Smooth muscle cell (in vitro differentiated cells): Measurements from ENCODE around the gene GLTP. TPM values are rescaled to one million over a fixed set of nuclear protein-coding genes. Genes with fewer than 3 reads are reported as not detected.

ENCODE experiments used
- DNase-seq: peaks from one replicate; lab custom pipeline; 2025; ENCODE audit not compliant: unreplicated experiment; lab: John Stamatoyannopoulos, UW
- H2AFZ ChIP-seq: fragments of 200-600 bp; sonication (generic); 2 replicates; pipeline ENCODE4 v1.6.0; 2016; ENCODE audit warnings: antibody characterized with exemption, low read depth, mild to moderate bottlenecking
- H3F3A ChIP-seq: fragments of 200-600 bp; sonication (generic); 2 replicates; pipeline ENCODE4 v1.6.0; 2017; ENCODE audit warnings: antibody characterized with exemption, low read depth
- H3K27ac ChIP-seq: fragments of 200-600 bp; sonication (generic); 2 replicates; pipeline ENCODE4 v1.5.1; 2016; ENCODE audit warnings: low read depth, mild to moderate bottlenecking
- H3K27me3 ChIP-seq: fragments of 200-600 bp; sonication (generic); 2 replicates; pipeline ENCODE4 v1.6.1; 2016; ENCODE audit warnings: low read depth, mild to moderate bottlenecking
- H3K36me3 ChIP-seq: fragments of 200-600 bp; sonication (generic); 2 replicates; pipeline ENCODE4 v1.5.1; 2016; ENCODE audit warnings: low read depth
- H3K4me1 ChIP-seq: fragments of 200-600 bp; sonication (generic); 2 replicates; pipeline ENCODE4 v1.5.1; 2016; ENCODE audit warnings: low read depth
- H3K4me2 ChIP-seq: fragments of 200-600 bp; sonication (generic); 2 replicates; pipeline ENCODE4 v1.6.0; 2016; ENCODE audit warnings: mild to moderate bottlenecking
- H3K4me3 ChIP-seq: fragments of 200-600 bp; sonication (generic); 2 replicates; pipeline ENCODE4 v1.5.1; 2016; ENCODE audit warnings: mild to moderate bottlenecking
- H3K79me2 ChIP-seq: fragments of 200-600 bp; sonication (generic); 2 replicates; pipeline ENCODE4 v1.6.0; 2016; ENCODE audit warnings: low read depth, mild to moderate bottlenecking
- H3K9ac ChIP-seq: fragments of 200-600 bp; sonication (generic); 2 replicates; pipeline ENCODE4 v1.6.0; 2016; ENCODE audit warnings: low read depth
- H3K9me3 ChIP-seq: fragments of 200-600 bp; sonication (generic); replicated peaks from 2 replicates; pipeline ENCODE4 v1.5.1; 2016; ENCODE audit warnings: low read depth
- H4K20me1 ChIP-seq: fragments of 200-600 bp; sonication (generic); 2 replicates; pipeline ENCODE4 v1.6.0; 2016; ENCODE audit warnings: low read depth
- WGBS: methylation state at CpG from one replicate; pipeline ENCODE4 v1.1.7; 2016; ENCODE audit warnings: low lambda C conversion rate; 5-methylcytosine and 5-hydroxymethylcytosine counted together
- polyA plus RNA-seq: library from polyadenylated mRNA; unstranded; fragments of >200 nt; fragmentation: Nextera tagmentation; extraction: Ambion mirVana; gene quantifications from 2 replicates; pipeline ENCODE4 v1.2.1, GENCODE V29; 2016
- total RNA-seq: library from RNA; depleted of rRNA; stranded (reverse); fragments of >200 nt; gene quantifications from 2 replicates; pipeline ENCODE4 v1.2.3, GENCODE V29; 2014
- TF ChIP-seq, protein P1 (sequence below): fragments of 200-600 bp; sonication (generic); IDR thresholded peaks from 2 replicates; pipeline ENCODE4 v1.5.1; 2017; ENCODE audit warnings: borderline replicate concordance, mild to moderate bottlenecking, antibody characterized with exemption; ENCODE audit not compliant: insufficient read depth, poor library complexity, severe bottlenecking

The GLTP gene
- total and polyA plus RNA-seq, 2 experiments from 2014 or later: 43.4 to 46.9 TPM

GRCh38 chr12:109831365-109831764 lies 49.0 kb downstream of the GLTP start:
- Histone ChIP-seq H3K9ac (no peak overlapping the region), H3K79me2 (no peaks in the 10 kb centered on the region), H2AFZ (no peak overlapping the region), H3K4me3 (no peak overlapping the region), H3K36me3 (no peaks in the 10 kb centered on the region), H3F3A (no peaks in the 10 kb centered on the region), H3K4me1 (no peaks in the 10 kb centered on the region), H3K27ac (no peak overlapping the region), H3K9me3 (no peaks in the 10 kb centered on the region), H4K20me1 (no peaks in the 10 kb centered on the region), H3K4me2 (no peak overlapping the region), H3K27me3 (no peaks in the 10 kb centered on the region)
- WGBS: 91% methylated on average over 6 of the region's 6 CpGs
- TF ChIP-seq, protein P1, sequence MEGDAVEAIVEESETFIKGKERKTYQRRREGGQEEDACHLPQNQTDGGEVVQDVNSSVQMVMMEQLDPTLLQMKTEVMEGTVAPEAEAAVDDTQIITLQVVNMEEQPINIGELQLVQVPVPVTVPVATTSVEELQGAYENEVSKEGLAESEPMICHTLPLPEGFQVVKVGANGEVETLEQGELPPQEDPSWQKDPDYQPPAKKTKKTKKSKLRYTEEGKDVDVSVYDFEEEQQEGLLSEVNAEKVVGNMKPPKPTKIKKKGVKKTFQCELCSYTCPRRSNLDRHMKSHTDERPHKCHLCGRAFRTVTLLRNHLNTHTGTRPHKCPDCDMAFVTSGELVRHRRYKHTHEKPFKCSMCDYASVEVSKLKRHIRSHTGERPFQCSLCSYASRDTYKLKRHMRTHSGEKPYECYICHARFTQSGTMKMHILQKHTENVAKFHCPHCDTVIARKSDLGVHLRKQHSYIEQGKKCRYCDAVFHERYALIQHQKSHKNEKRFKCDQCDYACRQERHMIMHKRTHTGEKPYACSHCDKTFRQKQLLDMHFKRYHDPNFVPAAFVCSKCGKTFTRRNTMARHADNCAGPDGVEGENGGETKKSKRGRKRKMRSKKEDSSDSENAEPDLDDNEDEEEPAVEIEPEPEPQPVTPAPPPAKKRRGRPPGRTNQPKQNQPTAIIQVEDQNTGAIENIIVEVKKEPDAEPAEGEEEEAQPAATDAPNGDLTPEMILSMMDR: no peak
- DNase-seq: no peak

DNA sequence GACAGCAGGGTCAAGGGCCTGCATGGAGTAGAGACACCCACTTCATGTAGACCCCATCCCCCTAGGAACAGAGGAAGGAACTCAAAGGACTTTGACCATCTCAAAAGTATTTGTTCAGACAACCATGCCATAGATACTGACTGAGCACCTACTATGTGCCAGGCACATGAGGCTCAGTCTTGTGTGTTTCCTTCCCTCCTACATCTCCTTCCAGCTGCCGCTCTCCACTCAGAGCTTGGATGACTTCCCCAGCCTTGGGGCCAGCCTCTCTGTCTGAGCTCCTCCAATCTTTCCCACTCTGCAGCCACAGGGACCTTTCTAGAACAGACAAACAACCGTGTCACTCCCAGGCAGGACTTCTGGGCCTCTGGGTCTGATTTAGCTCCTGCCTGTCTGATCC lies 49.6 kb downstream of the GLTP start:
- Histone ChIP-seq H3K4me3 (no peak overlapping the region), H3K4me1 (no peaks in the 10 kb centered on the region), H3K9me3 (no peaks in the 10 kb centered on the region), H4K20me1 (no peaks in the 10 kb centered on the region), H3K79me2 (no peaks in the 10 kb centered on the region), H2AFZ (no peak overlapping the region), H3K27me3 (no peaks in the 10 kb centered on the region), H3K27ac (no peak overlapping the region), H3K36me3 (no peaks in the 10 kb centered on the region), H3F3A (no peaks in the 10 kb centered on the region), H3K4me2 (no peak overlapping the region), H3K9ac (no peak overlapping the region)
- TF ChIP-seq, protein P1: no peak
- 82% methylated on average over 2 of the region's 2 CpGs for whole genome bisulfite sequencing
- no peak for DNase-seq

GRCh38 chr12:109830267-109830666 lies 50.1 kb downstream of the GLTP start:
- H3K27ac ChIP-seq: no peak overlapping the region
- no peak overlapping the region for H2AFZ ChIP-seq
- H3K4me3 ChIP-seq: no peak overlapping the region
- H3K9ac ChIP-seq: no peak overlapping the region
- H3K4me2 ChIP-seq: no peak overlapping the region
- no peaks in the 10 kb centered on the region for H3K36me3 ChIP-seq
- H3K4me1 ChIP-seq: no peaks in the 10 kb centered on the region
- no peaks in the 10 kb centered on the region for H3K27me3 ChIP-seq
- TF ChIP-seq, protein P1: no peak
- DNase-seq: no peak
- no peaks in the 10 kb centered on the region for H3K79me2 ChIP-seq
- no peaks in the 10 kb centered on the region for H3F3A ChIP-seq
- WGBS: 89% methylated on average over 2 of the region's 2 CpGs
- no peaks in the 10 kb centered on the region for H3K9me3 ChIP-seq
- no peaks in the 10 kb centered on the region for H4K20me1 ChIP-seq

DNA sequence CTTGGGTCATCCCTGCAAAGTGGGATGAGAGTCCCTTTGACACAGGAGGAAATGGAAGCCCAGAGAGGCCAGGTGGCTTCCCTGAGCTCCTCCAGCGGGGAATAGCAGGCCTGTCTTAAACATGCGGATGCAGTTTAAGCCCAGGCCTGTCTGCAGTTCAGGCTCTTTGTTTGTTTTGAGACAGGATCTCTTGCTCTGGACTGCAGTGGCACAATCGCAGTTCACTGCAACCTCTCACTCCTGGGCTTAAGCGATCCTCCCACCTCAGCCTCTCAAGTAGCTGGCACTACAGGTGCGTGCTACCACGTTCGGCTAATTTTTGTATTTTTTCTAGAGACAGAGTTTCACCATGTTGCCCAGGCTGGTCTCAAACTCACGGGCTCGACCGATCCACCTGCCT lies 50.7 kb downstream of the GLTP start:
- H3F3A ChIP-seq: no peaks in the 10 kb centered on the region
- no peaks in the 10 kb centered on the region for H4K20me1 ChIP-seq
- H3K4me1 ChIP-seq: no peaks in the 10 kb centered on the region
- H3K4me3 ChIP-seq: no peak overlapping the region
- no peak overlapping the region for H3K9ac ChIP-seq
- no peaks in the 10 kb centered on the region for H3K36me3 ChIP-seq
- no peak overlapping the region for H3K27ac ChIP-seq
- no peaks in the 10 kb centered on the region for H3K9me3 ChIP-seq
- no peak for DNase-seq
- H3K79me2 ChIP-seq: no peaks in the 10 kb centered on the region
- H3K27me3 ChIP-seq: no peaks in the 10 kb centered on the region
- TF ChIP-seq, protein P1: no peak
- no peak overlapping the region for H2AFZ ChIP-seq
- H3K4me2 ChIP-seq: no peak overlapping the region
- 89% methylated on average over 10 of the region's 10 CpGs for WGBS
